IMR-90 (cell line): ENCODE measurements around the gene FCRL2.

Source experiments
- CEBPB ChIP-seq: IDR thresholded peaks from 2 replicates; pipeline ENCODE4 v1.6.1; 2012; ENCODE audit warnings: low read depth, low read length, improper control_type of control experiment
- MAFK ChIP-seq: IDR thresholded peaks from 2 replicates; pipeline ENCODE4 v1.6.1; 2012; ENCODE audit warnings: low read depth, low read length, improper control_type of control experiment
- MAZ ChIP-seq: IDR thresholded peaks from 2 replicates; pipeline ENCODE4 v1.6.1; 2012; ENCODE audit warnings: low read depth, mild to moderate bottlenecking, low read length, improper control_type of control experiment, moderate library complexity, borderline replicate concordance
- MXI1 ChIP-seq: IDR thresholded peaks from 2 replicates; pipeline ENCODE4 v1.6.1; 2012; ENCODE audit warnings: low read depth, mild to moderate bottlenecking, low read length, moderate library complexity, borderline replicate concordance
- POLR2A ChIP-seq: IDR thresholded peaks from 2 replicates; pipeline ENCODE4 v1.6.1; 2012; ENCODE audit warnings: mild to moderate bottlenecking, low read depth, low read length
- RAD21 ChIP-seq: IDR thresholded peaks from 2 replicates; pipeline ENCODE4 v1.6.1; 2012; ENCODE audit warnings: low read length, improper control_type of control experiment
- RCOR1 ChIP-seq: IDR thresholded peaks from 2 replicates; pipeline ENCODE4 v1.6.1; 2012; ENCODE audit warnings: mild to moderate bottlenecking, low read length, improper control_type of control experiment; ENCODE audit not compliant: insufficient replicate concordance
- RFX5 ChIP-seq: IDR thresholded peaks from 2 replicates; pipeline ENCODE4 v1.8.0; 2012; ENCODE audit warnings: low read depth, mild to moderate bottlenecking, low read length, moderate library complexity
- SMC3 ChIP-seq: fragments of 150-350 bp; IDR thresholded peaks from 2 replicates; pipeline ENCODE4 v1.6.1; 2016; ENCODE audit warnings: low read depth, mild to moderate bottlenecking, antibody characterized with exemption, low read length, moderate library complexity
- TF ChIP-seq, protein P1 (sequence below): conservative IDR thresholded peaks from 2 replicates; pipeline ENCODE4 v1.5.1; 2012; ENCODE audit warnings: mild to moderate bottlenecking, low read depth, low read length, improper control_type of control experiment

DNA sequence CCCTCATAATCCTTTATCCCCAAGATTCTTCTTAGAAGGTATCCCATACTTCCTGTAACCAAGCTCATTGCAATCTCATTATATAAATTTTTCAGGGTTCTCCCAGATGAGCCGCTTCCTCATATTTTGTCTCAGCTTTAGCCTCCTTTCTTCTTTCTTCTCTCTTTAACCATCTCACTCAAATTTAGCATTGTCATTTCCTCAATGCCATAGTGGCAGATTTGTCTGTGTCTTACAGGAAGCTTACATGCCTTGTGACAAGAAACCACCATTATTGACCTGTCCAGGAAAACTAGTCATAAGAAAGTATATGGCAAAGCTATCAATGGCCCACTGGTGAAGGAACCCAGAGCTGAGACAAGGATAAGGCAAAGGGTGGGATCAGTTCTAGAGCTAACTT is 6.0 kb upstream of the FCRL2 start:
- TF ChIP-seq POLR2A, result no peak
- no peak for TF ChIP-seq RFX5
- no peak for TF ChIP-seq CEBPB
- TF ChIP-seq, protein P1, sequence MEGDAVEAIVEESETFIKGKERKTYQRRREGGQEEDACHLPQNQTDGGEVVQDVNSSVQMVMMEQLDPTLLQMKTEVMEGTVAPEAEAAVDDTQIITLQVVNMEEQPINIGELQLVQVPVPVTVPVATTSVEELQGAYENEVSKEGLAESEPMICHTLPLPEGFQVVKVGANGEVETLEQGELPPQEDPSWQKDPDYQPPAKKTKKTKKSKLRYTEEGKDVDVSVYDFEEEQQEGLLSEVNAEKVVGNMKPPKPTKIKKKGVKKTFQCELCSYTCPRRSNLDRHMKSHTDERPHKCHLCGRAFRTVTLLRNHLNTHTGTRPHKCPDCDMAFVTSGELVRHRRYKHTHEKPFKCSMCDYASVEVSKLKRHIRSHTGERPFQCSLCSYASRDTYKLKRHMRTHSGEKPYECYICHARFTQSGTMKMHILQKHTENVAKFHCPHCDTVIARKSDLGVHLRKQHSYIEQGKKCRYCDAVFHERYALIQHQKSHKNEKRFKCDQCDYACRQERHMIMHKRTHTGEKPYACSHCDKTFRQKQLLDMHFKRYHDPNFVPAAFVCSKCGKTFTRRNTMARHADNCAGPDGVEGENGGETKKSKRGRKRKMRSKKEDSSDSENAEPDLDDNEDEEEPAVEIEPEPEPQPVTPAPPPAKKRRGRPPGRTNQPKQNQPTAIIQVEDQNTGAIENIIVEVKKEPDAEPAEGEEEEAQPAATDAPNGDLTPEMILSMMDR, result no peak
- no peak for TF ChIP-seq RCOR1
- no peak for TF ChIP-seq RAD21
- TF ChIP-seq MAFK, result no peak
- TF ChIP-seq SMC3, result no peak
- no peak for TF ChIP-seq MXI1
- no peak for TF ChIP-seq MAZ
